ENCODE data around the gene ADTRP.

DNA sequence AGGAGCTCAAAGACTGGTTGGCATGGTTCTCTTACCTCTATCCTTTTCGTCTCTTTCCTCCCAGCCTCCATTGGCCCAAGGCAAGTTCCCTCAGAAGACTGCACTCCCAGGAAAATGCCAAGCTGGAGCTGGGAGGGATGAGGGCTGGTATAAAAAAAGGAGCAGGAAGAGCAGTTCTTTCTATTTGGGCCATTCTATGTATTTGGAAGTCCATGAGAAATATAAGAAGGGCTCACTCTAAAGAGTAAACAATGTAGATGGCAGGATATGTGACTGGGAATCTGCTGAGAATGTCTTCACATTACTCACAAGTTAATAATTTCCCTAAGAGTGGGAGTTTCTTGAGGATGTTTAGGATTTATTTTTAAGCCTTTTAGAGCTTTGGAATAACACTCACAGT is 36.6 kb upstream of the ADTRP start:
- TF ChIP-seq POLR2A (IDR thresholded peaks at IDR 0.05), result no peak
- TF ChIP-seq, protein P1, sequence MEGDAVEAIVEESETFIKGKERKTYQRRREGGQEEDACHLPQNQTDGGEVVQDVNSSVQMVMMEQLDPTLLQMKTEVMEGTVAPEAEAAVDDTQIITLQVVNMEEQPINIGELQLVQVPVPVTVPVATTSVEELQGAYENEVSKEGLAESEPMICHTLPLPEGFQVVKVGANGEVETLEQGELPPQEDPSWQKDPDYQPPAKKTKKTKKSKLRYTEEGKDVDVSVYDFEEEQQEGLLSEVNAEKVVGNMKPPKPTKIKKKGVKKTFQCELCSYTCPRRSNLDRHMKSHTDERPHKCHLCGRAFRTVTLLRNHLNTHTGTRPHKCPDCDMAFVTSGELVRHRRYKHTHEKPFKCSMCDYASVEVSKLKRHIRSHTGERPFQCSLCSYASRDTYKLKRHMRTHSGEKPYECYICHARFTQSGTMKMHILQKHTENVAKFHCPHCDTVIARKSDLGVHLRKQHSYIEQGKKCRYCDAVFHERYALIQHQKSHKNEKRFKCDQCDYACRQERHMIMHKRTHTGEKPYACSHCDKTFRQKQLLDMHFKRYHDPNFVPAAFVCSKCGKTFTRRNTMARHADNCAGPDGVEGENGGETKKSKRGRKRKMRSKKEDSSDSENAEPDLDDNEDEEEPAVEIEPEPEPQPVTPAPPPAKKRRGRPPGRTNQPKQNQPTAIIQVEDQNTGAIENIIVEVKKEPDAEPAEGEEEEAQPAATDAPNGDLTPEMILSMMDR (IDR thresholded peaks at IDR 0.05 in 8 of 11, conservative IDR thresholded peaks at IDR 0.05 in 3 of 11), result no peak
- TF ChIP-seq POLR2AphosphoS5 (IDR thresholded peaks at IDR 0.05), result no peak
